Thymus (tissue), 11 donors: ENCODE data around the gene XIST. TPM values are rescaled to one million over a fixed set of nuclear protein-coding genes. Genes with fewer than 3 reads are reported as not detected.
"Not testable (repeated sequence)": the region's sequence is repeated elsewhere in the genome, so short reads cannot be mapped to it uniquely, and the experiment has no call there.

Source experiments
- DNase-seq, 9 donors: peaks; one replicate each; pipeline ENCODE4 v3.0.0-alpha.2; 2013; ENCODE audit warnings: low spot score in 9 of 9, low read depth in 6 of 9, missing footprints in 1 of 9
- H3K27ac ChIP-seq, 2 donors: one replicate each; pipeline ENCODE4 v1.5.1; 2013; ENCODE audit warnings: control low read depth in 1 of 2, low read depth in 1 of 2, low read length in 1 of 2, mild to moderate bottlenecking in 1 of 2, moderate library complexity in 1 of 2
- H3K27me3 ChIP-seq, 2 donors: one replicate each; pipeline ENCODE4 v1.5.1; 2013; ENCODE audit warnings: low read length in 1 of 2; ENCODE audit not compliant: control insufficient read depth in 2 of 2, insufficient read depth in 1 of 2
- H3K36me3 ChIP-seq, 2 donors: one replicate each; pipeline ENCODE4 v1.5.1; 2013; ENCODE audit warnings: low read length in 1 of 2, mild to moderate bottlenecking in 1 of 2, moderate library complexity in 1 of 2; ENCODE audit not compliant: control insufficient read depth in 2 of 2, insufficient read depth in 2 of 2
- H3K4me1 ChIP-seq, 2 donors: one replicate each; pipeline ENCODE4 v1.5.1; 2013; ENCODE audit warnings: low read length in 2 of 2; ENCODE audit not compliant: control insufficient read depth in 2 of 2, insufficient read depth in 2 of 2
- H3K4me3 ChIP-seq, 2 donors: one replicate each; pipeline ENCODE4 v1.5.1; 2013; ENCODE audit warnings: low read length in 2 of 2, control low read depth in 1 of 2, mild to moderate bottlenecking in 1 of 2
- H3K9me3 ChIP-seq, 2 donors: one replicate each; pipeline ENCODE4 v1.5.1; 2013; ENCODE audit warnings: low read length in 1 of 2, mild to moderate bottlenecking in 1 of 2; ENCODE audit not compliant: control insufficient read depth in 2 of 2, insufficient read depth in 1 of 2
- WGBS: extraction: QIAGEN DNeasy Blood & Tissue Kit; methylation state at CpG from one replicate; pipeline ENCODE4 v1.1.7; 2013; 5-methylcytosine and 5-hydroxymethylcytosine counted together
- polyA plus RNA-seq: library from polyadenylated mRNA; stranded (reverse); fragments of 200-250 nt; gene quantifications from one replicate; pipeline ENCODE4 v1.2.3, GENCODE V29; 2013
- total RNA-seq: library from RNA; stranded (reverse); fragments of 120-200 nt; gene quantifications from one replicate; pipeline ENCODE4 v1.2.4, GENCODE V29; 2013
- donor health status: healthy.

XIST gene
- total and polyA plus RNA-seq, 2 donors = 0.11 to 118 TPM

DNA sequence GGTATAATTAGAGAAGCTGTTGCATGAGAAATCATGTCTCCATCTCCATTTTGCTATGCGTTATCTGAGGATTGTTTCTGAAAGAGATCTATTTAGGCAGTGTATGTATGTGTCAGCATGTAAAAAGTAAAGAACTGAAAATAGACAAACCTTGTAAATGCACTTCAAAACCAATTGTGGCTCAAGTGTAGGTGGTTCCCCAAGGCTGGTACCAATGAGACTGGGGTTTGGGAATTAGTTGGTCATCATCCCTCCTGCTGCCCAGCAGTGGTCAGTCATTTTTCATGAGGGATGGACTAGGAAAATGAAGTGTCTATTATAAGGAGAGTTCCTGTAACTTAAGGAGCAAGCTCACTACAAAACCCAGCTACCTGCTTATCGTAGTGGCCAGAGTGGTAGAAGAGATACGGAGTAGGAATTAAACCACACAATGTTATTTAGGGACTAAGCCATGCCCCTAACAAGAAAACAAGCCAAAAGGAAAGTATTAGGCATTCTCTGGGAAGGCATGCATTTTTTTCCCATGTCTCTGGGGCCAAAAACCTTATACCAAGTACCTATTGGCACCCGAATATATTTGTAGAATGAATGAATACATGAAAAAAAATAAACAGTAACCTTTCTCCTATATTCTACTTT is 30.5 kb downstream of the XIST start:
- WGBS = 97% methylated on average over 4 of the region's 4 CpGs
- H3K27me3 ChIP-seq = no peaks in the 10 kb centered on the region
- H3K27ac ChIP-seq = no peak overlapping the region
- no peak for DNase-seq
- H3K9me3 ChIP-seq = no peaks in the 10 kb centered on the region
- H3K4me3 ChIP-seq = no peak overlapping the region
- peaks cover 0 to 7% of the 10 kb centered on the region in 2 donors for H3K36me3 ChIP-seq
- H3K4me1 ChIP-seq = no peaks in the 10 kb centered on the region

- H3K36me3 ChIP-seq, H3K4me1 ChIP-seq, H3K4me3 ChIP-seq, H3K27me3 ChIP-seq, H3K9me3 ChIP-seq, DNase-seq, H3K27ac ChIP-seq: not testable (repeated sequence)
- 96% methylated on average over 10 of the region's 10 CpGs for WGBS
Measured at GRCh38 chrX:73819864-73820558, 32.5 kb downstream of the XIST start.

GRCh38 chrX:73818200-73819116 is 34.1 kb downstream of the XIST start:
- no peaks in the 10 kb centered on the region for H3K36me3 ChIP-seq
- no peak for DNase-seq
- no peak overlapping the region for H3K4me3 ChIP-seq
- no peaks in the 10 kb centered on the region for H3K9me3 ChIP-seq
- no peak overlapping the region for H3K27ac ChIP-seq
- no peaks in the 10 kb centered on the region for H3K4me1 ChIP-seq
- WGBS = 92% methylated on average over 3 of the region's 3 CpGs
- no peaks in the 10 kb centered on the region for H3K27me3 ChIP-seq

GRCh38 chrX:73817393-73818199 is 34.9 kb downstream of the XIST start:
- DNase-seq = no peak
- H3K4me1 ChIP-seq = no peaks in the 10 kb centered on the region
- H3K27ac ChIP-seq = no peak overlapping the region
- no peak overlapping the region for H3K4me3 ChIP-seq
- no peaks in the 10 kb centered on the region for H3K36me3 ChIP-seq
- WGBS = 88% methylated on average over 6 of the region's 6 CpGs
- H3K9me3 ChIP-seq = no peaks in the 10 kb centered on the region
- no peaks in the 10 kb centered on the region for H3K27me3 ChIP-seq

- no peaks in the 10 kb centered on the region for H3K9me3 ChIP-seq
- H3K27me3 ChIP-seq = no peaks in the 10 kb centered on the region
- H3K4me1 ChIP-seq = no peaks in the 10 kb centered on the region
- no peaks in the 10 kb centered on the region for H3K36me3 ChIP-seq
- no peak overlapping the region for H3K27ac ChIP-seq
- no peak overlapping the region for H3K4me3 ChIP-seq
- no peak for DNase-seq
Measured at GRCh38 chrX:73812256-73812655, 40.3 kb downstream of the XIST start.

DNA sequence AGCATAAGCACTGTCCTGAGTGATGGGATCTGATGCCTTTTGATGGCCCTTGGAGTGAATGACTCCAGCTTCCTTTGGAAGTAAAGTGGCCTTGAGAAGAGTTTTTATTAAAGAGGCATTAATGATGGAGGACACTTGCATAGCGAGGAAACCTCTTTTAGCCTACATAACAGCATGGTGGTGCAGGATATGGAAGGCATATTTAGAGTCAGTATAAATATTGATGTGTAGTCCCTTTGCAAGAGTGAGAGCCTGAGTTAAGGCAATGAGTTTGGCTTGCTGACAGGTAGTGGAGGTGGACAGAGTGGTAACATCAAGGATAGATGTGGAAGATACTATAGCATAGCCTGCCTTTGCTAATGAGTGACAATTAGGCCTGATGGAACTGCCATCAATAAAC is 48.4 kb downstream of the XIST start:
- 88% methylated on average over 1 of the region's 1 CpG for WGBS
- not testable (repeated sequence) for DNase-seq, H3K4me3 ChIP-seq, H3K27ac ChIP-seq, H3K36me3 ChIP-seq, H3K9me3 ChIP-seq, H3K27me3 ChIP-seq, H3K4me1 ChIP-seq

- Histone ChIP-seq H3K36me3 (no peaks in the 10 kb centered on the region), H3K4me1 (no peaks in the 10 kb centered on the region), H3K27ac (no peak overlapping the region), H3K4me3 (no peak overlapping the region), H3K27me3 (no peaks in the 10 kb centered on the region), H3K9me3 (no peaks in the 10 kb centered on the region)
- DNase-seq = no peak
- WGBS = 67% methylated on average over 3 of the region's 3 CpGs
Measured at GRCh38 chrX:73799888-73800287, 52.6 kb downstream of the XIST start.

DNA sequence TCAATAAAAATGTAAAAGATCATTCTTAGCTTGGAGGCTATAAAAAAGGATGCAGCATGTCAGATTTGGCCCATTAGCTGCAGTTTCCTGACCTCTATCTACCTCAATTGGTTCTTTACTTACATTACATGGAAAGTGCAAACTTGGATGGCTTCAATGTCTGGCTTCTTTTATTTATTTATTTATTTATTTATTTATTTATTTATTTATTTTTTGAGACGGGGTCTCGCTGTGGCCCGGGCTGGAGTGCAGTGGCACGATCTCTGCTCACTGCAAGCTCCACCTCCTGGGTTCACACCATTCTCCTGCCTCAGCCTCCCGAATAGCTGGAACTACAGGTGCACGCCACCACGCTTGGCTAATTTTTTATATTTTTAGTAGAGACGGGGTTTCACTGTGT is 60.0 kb downstream of the XIST start:
- WGBS = 95% methylated on average over 8 of the region's 8 CpGs
- not testable (repeated sequence) for H3K4me3 ChIP-seq, DNase-seq, H3K36me3 ChIP-seq, H3K27ac ChIP-seq, H3K27me3 ChIP-seq, H3K4me1 ChIP-seq, H3K9me3 ChIP-seq
